CD1c-positive myeloid dendritic cell (primary cell): ENCODE measurements around the gene RNF19B.
"Not testable (repeated sequence)": the region's sequence is repeated elsewhere in the genome, so short reads cannot be mapped to it uniquely, and the experiment has no call there.

Source experiments
- DNase-seq: peaks from one replicate; pipeline ENCODE4 v3.0.0-alpha.2; 2016; ENCODE audit errors: extremely low spot score

The RNF19B gene

DNA sequence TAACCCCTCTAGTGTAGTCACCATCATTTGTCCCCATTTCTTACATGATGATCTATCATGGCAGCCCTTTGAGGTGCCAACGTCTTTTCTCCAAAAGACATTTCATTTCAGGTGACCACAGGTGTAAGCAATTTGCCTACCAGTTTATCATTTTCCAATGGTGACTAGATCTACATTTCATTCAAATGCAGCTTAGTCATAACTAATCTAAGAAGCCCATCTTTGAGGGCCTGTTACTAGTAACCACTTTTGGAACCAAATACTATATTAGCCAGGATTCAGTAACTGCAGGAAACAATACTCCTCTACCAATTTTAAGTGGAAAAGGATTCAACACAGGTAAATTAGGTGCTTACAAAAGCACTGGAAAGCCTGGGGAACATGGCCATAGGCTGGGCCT, 32.8 kb downstream of the RNF19B start:
- DNase-seq, result no peak

DNA sequence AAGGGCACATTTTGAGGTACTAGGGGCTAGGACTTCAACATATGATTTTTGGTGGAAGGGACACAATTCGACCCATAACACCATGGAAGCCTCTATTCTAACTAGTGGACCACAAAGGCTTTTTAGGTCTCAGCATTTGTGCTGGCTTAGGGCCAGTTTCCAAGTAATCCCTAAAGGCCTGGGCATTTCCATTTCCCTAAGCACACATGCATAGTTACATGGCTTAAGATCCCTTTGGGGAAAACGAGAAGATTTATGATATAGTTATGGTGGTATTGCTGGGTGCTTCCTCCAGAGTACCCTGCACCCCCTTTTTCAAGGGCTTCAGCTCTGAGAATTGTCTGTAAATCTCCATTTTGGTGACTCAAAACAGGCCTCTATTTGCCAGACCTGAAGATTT, 35.2 kb downstream of the RNF19B start:
- DNase-seq, result no peak

- DNase-seq, result no peak
These were observed 35.9 kb downstream of the RNF19B start for GRCh38 chr1:32928715-32929114.

DNA sequence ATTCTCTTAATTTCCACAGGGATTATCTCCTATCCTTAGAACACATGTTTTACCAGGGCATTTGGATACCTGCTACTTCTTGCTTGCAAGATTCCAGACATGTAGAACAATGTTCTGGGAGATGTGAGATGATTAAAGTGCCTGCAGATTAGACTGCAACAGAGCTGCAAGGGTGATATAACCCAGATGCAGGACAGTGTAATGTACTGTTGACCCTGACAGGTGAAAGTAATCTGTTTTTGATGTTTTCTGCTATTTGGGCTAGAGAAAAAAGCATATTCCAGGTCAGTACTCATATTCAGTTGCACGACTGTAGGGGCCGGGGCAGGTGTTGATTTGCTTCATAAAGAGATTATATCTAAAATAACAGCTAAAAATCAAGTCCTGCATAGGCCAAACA, 36.3 kb downstream of the RNF19B start:
- no peak for DNase-seq

- no peak for DNase-seq
These were observed 37.2 kb downstream of the RNF19B start for GRCh38 chr1:32927441-32927840.

GRCh38 chr1:32926562-32926961, 38.0 kb downstream of the RNF19B start:
- no peak for DNase-seq

DNA sequence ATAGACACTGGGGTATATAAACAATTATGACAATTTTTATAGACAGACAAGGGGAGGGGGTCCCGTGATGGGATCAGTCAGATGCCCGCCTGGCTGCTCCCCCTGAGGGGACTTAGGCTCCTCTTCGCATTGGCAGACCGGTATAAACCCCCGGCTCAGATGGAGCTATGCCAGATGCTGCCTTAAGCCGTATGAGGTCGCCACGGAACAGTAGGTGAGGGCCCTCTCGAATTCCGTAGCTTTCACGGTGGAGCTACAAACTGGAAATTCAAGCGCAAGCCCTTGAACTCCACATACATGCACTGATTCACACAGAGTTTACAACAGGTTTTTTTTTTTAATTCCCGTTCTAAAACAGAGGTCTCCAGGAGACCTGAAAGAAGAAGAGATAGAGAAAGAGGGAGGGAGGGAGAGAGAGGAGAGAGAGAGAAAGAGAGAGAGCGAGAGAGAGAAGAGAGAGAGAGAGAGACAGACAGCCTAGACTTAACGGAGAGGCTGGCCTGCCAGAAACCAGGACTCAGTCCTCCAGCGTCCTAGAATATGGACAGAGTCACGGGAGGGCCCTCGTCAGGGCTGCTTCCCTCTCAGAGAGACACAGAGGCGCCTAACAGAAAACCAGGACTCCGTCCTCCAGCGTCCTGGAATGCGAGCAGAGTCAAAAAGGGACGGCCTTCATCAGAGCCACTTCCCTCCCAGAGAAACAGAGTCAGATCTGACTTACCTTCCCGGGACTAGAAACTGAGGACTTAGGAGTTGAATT, 39.0 kb downstream of the RNF19B start:
- no peak for DNase-seq

- no peak for DNase-seq
These were observed 39.7 kb downstream of the RNF19B start for GRCh38 chr1:32924881-32925344.

GRCh38 chr1:32920833-32921232, 43.8 kb downstream of the RNF19B start:
- peak; percentile 44 for DNase-seq

- no peak for DNase-seq
These were observed 44.5 kb downstream of the RNF19B start for GRCh38 chr1:32919811-32920733.

DNA sequence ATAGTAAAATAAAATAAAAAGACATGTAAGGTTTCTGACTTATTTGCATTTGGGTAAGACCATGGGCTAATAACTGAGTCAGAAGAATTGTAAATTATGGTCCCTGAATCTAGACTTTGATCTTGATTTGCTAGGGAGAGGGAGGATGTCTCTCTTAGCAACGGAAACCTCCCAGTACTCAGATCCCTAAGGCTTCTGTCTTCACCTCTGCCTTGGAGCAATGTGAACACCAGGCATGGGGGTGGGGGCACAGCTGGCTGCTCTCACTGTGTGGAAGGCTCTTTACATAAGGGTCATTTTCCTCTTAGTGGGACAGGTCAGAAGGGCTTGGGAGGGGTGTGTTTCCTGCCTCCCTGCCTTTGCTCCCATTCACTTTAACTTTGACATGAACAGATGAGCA, 46.4 kb downstream of the RNF19B start:
- DNase-seq, result no peak

- DNase-seq, result no peak
These were observed 47.1 kb downstream of the RNF19B start for GRCh38 chr1:32917521-32917920.

DNA sequence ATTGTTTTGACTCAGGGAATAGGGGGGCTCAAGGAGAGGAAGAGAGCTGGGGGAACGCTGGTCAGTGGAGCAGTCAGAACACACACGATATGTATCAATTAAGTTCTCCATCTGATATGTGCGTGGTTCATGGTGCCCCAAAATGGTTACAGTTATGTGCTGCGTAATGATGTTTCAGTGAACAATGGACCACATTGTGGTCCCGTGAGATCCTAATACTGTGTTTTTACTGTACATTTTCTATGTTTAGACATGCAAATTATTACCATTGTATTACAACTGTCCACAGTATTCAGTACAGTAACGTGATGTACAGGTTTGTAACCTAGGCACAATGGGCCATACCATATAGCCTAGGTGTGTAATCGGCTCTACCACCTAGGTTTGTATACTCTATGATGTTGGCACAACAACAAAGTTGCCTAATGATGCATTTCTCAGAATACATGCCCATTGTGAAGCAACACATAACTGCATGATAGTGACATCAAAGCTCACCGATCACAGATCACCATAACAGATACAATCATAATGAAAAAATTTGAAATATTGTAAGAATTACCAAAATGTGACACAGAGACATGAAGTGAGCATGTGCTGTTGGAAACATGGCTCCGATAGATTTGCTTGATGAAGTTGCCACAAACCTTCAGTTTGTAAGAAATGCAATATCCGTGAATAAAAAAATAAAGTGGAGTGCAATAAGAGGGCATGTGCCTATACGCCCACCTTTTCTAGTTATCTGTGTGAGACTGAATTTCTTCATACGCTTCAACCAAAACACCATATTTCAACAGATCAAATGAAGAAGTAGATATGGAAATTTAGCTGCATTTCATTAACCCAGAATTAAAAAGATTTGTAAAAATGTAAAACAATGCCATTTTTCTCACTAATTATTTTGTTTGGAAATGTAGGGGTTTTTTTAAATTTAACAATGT, 48.6 kb downstream of the RNF19B start:
- peak; percentile 33 for DNase-seq

DNA sequence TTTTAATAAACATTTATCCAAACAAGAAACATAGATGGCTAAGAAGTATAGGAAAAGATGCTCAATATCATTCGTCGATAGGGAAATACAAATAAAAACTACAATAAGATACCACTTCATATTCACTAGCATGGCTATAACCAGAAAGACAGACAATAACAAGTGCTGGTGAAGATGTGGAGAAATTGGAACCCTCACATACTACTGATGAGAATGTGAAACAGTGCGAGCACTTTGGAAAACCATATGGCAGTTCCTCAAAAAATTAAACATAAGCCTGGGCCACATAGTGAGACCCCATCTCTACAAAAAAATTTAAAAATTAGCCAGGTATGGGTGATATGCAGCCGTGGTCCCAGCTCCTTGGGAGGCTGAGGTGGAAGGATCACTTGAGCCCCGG, 54.3 kb downstream of the RNF19B start:
- no peak for DNase-seq

- peak; percentile 25 for DNase-seq
These were observed 57.2 kb downstream of the RNF19B start for GRCh38 chr1:32907435-32907834.

GRCh38 chr1:32906654-32907053, 58.0 kb downstream of the RNF19B start:
- no peak for DNase-seq

DNA sequence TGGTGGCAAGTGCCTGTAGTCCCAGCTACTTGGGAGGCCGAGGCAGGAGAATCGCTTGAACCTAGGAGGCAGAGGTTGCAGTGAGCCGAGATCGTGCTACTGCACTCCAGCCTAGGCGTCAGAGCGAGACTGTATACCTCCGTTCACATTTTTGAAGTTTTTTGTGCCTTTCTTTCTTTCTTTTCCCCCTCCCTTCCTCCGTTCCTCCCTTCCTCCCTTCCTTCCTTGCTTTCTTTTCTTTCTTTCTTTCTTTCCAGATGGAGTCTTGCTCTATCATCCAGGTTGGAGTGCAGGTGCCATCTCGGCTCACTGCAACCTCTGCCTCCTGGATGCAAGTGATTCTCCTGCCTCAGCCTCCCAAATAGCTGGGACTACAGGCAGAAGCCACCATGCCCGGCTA, 59.0 kb downstream of the RNF19B start:
- not testable (repeated sequence) for DNase-seq

GRCh38 chr1:32904797-32905196, 59.8 kb downstream of the RNF19B start:
- no peak for DNase-seq

DNA sequence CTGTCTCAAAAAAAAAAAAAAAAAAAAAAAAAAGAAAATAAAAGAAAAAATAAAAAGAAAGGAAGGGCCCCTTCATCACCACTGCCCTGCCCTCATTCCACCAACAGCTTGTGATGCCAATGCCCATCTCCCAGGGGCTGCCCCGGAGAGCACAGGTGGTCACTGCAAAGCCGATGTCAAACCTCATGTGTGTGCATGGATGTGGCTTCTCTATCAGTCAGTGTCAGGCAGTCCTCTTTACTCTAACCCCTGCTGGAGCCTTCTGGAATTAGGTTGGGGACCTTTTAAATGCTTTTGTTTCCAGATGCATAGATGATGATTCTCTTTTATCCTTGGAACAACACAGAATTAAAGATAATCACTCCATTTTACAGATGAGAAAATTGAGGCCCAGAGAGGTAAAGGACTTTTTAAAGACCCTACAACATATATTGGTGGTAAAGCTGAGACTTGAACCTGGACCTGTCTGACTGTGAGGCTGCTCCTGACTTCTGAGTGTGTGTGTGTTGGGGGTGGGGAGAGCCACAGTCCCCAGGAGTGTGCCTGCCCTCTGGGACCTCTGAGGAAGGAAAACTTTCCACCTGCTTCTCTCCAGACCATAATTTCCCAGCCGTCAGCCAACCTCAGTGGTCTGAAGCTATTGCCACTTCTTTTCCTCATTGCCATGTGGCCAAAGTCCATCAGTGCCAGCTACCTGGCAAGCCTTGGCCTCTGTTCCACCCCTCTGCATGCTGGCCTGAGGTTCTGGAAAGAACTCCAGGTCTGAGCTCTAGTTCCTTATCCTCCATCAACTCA, 60.4 kb downstream of the RNF19B start:
- no peak for DNase-seq

DNA sequence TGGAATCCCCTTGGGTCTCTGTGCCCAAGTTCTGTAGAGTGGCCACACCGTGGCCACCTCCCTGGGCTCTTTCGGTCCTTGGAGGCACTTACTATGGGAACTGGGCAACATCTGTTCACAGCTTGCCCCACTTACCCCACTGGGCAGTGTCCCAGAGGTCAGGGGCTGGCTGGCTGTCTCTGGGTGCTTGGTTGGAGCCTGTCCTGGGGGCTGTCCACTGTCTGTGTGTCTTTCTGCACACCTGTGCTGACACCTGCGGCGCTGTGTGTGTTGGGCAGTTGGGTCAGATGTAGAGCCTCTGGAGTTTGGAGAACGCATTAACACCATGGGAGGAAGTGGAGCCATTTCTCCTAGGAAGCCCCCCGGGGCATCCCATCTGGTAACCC, 62.1 kb downstream of the RNF19B start:
- no peak for DNase-seq
